ENCODE results near the gene ELAVL4. TPM values are rescaled to one million over a fixed set of nuclear protein-coding genes. Genes with fewer than 3 reads are reported as not detected.

ELAVL4 gene
- total RNA-seq, 3 donors from 2014 or later (not counting 1 experiment from before 2014, with no cell fraction given): not detected

- Histone ChIP-seq H3K4me1 (ENCODE audit: control insufficient read depth, insufficient read depth, low read length) (no peaks in the 10 kb centered on the region), H3K9me3 (ENCODE audit: control insufficient read depth, insufficient read depth, low read length) (no peaks in the 10 kb centered on the region), H3K36me3 (ENCODE audit: control insufficient read depth, insufficient read depth, low read length) (no peaks in the 10 kb centered on the region), H3K27ac (ENCODE audit: low read length) (no peak overlapping the region), H3K4me3 (ENCODE audit: low read length) (no peak overlapping the region), H3K27me3 (ENCODE audit: control insufficient read depth, insufficient read depth, low read length) (no peaks in the 10 kb centered on the region)
- Mint-ChIP-seq H3K4me3 (no peak overlapping the region), H3K4me1 (no peaks in the 10 kb centered on the region), H3K36me3 (no peaks in the 10 kb centered on the region), H3K27ac (no peak overlapping the region), H3K9me3 (no peaks in the 10 kb centered on the region), H3K27me3 (ENCODE audit: low read depth in 2 of 2) (peaks cover 4 to 8% of the 10 kb centered on the region in 2 donors)
- intact Hi-C loops (cut with micrococcal nuclease): no loop called here
- no peak for ATAC-seq
- no peak for TF ChIP-seq CTCF (IDR thresholded peaks at IDR 0.05)
- no peak for DNase-seq
- WGBS (ENCODE audit: insufficient coverage): 93% methylated on average over 2 of the region's 4 CpGs
Observed at GRCh38 chr1:50147191-50147850, 38.6 kb downstream of the ELAVL4 start.

GRCh38 chr1:50148142-50148923, 39.6 kb downstream of the ELAVL4 start:
- intact Hi-C loops (cut with micrococcal nuclease): no loop called here
- TF ChIP-seq CTCF (IDR thresholded peaks at IDR 0.05): no peak
- Mint-ChIP-seq H3K4me3 (no peak overlapping the region), H3K9me3 (no peaks in the 10 kb centered on the region), H3K4me1 (no peaks in the 10 kb centered on the region), H3K27me3 (ENCODE audit: low read depth in 2 of 2) (peaks cover 4 to 8% of the 10 kb centered on the region in 2 donors), H3K36me3 (no peaks in the 10 kb centered on the region), H3K27ac (no peak overlapping the region)
- DNase-seq (no peak), ATAC-seq (no peak)
- no peaks in the 10 kb centered on the region for H3K36me3 ChIP-seq (ENCODE audit: control insufficient read depth, insufficient read depth, low read length)
- H3K27me3 ChIP-seq (ENCODE audit: control insufficient read depth, insufficient read depth, low read length): no peaks in the 10 kb centered on the region
- no peaks in the 10 kb centered on the region for H3K4me1 ChIP-seq (ENCODE audit: control insufficient read depth, insufficient read depth, low read length)
- H3K4me3 ChIP-seq (ENCODE audit: low read length): no peak overlapping the region
- no peak overlapping the region for H3K27ac ChIP-seq (ENCODE audit: low read length)
- no peaks in the 10 kb centered on the region for H3K9me3 ChIP-seq (ENCODE audit: control insufficient read depth, insufficient read depth, low read length)
- 91% methylated on average over 1 of the region's 1 CpG for WGBS (ENCODE audit: insufficient coverage)

- Histone ChIP-seq H3K4me1 (ENCODE audit: control insufficient read depth, insufficient read depth, low read length) (no peaks in the 10 kb centered on the region), H3K9me3 (ENCODE audit: control insufficient read depth, insufficient read depth, low read length) (no peaks in the 10 kb centered on the region), H3K36me3 (ENCODE audit: control insufficient read depth, insufficient read depth, low read length) (no peaks in the 10 kb centered on the region), H3K27me3 (ENCODE audit: control insufficient read depth, insufficient read depth, low read length) (no peaks in the 10 kb centered on the region), H3K4me3 (ENCODE audit: low read length) (no peak overlapping the region), H3K27ac (ENCODE audit: low read length) (no peak overlapping the region)
- DNase-seq (no peak), ATAC-seq (no peak)
- Mint-ChIP-seq H3K9me3 (peaks cover 0 to 2% of the 10 kb centered on the region in 2 donors), H3K4me3 (no peak overlapping the region), H3K4me1 (no peaks in the 10 kb centered on the region), H3K27me3 (ENCODE audit: low read depth in 2 of 2) (peaks cover 0 to 11% of the 10 kb centered on the region in 2 donors), H3K36me3 (no peaks in the 10 kb centered on the region), H3K27ac (no peak overlapping the region)
- intact Hi-C loops (cut with micrococcal nuclease): no loop called here
- 85% methylated on average over 3 of the region's 3 CpGs for WGBS (ENCODE audit: insufficient coverage)
- no peak for TF ChIP-seq CTCF (IDR thresholded peaks at IDR 0.05)
Observed at GRCh38 chr1:50152236-50152635, 43.5 kb downstream of the ELAVL4 start.
